ENCODE data around the gene PARVB. TPM values are rescaled to one million over a fixed set of nuclear protein-coding genes. Genes with fewer than 3 reads are reported as not detected.

Gene PARVB
- total and polyA plus RNA-seq, 10 of the 15 experiments (the other 5 are each of a cell fraction or from before 2014, with no cell fraction given), result 5.2 to 264 (median 76.0) TPM

- Histone ChIP-seq H3K79me2 (ENCODE audit: control insufficient read depth, insufficient read depth, low read length) (no peaks in the 10 kb centered on the region), H4K20me1 (ENCODE audit: control insufficient read depth, insufficient read depth) (no peaks in the 10 kb centered on the region), H3K9ac (ENCODE audit: control insufficient read depth, insufficient read depth, low read length) (no peak overlapping the region), H3K27ac (ENCODE audit: control insufficient read depth, insufficient read depth) (no peak overlapping the region), H3K4me2 (ENCODE audit: control insufficient read depth, insufficient read depth) (no peak overlapping the region), H3K4me1 (ENCODE audit: control insufficient read depth, insufficient read depth, low read length) (peaks cover 12% of the 10 kb centered on the region), H2AFZ (ENCODE audit: control insufficient read depth, low read depth, low read length) (no peak overlapping the region), H3K27me3 (replicated peaks in 1 of 2; ENCODE audit: control insufficient read depth in 2 of 2, insufficient read depth in 2 of 2, low read length in 1 of 2) (no peaks in the 10 kb centered on the region), H3K4me3 (no peak overlapping the region), H3K36me3 (ENCODE audit: control insufficient read depth in 2 of 2, insufficient read depth in 2 of 2, low read length in 1 of 2) (no peaks in the 10 kb centered on the region), H3K9me3 (replicated peaks; ENCODE audit: control insufficient read depth, insufficient read depth, low read length) (no peaks in the 10 kb centered on the region; the same call in 2 of the 3 replicates)
- CTCF ChIA-PET, result no interaction called here
- no peak for TF ChIP-seq NR2C2 (IDR thresholded peaks at IDR 0.05; ENCODE audit: borderline replicate concordance, control insufficient read depth, insufficient read length, low read depth)
- no peak for TF ChIP-seq SMAD5 (IDR thresholded peaks at IDR 0.05; ENCODE audit: low read depth)
- no peak for TF ChIP-seq YY1 (IDR thresholded peaks at IDR 0.05; ENCODE audit: low read depth, low read length)
- TF ChIP-seq HDAC2 (IDR thresholded peaks at IDR 0.05), result no peak
- intact Hi-C loops (cut with micrococcal nuclease; ENCODE audit: unreplicated experiment) (no loop called here), in situ Hi-C loops (cut with MboI) (no loop called here)
- 83% methylated on average over 10 of the region's 16 CpGs for WGBS (ENCODE audit: insufficient coverage, insufficient replicate concordance, low lambda C conversion rate, missing lambda C conversion rate)
- DNase-seq (ENCODE audit: low read depth, low spot score), result no peak
- no peak for FAIRE-seq
- BruUV-seq (replicated peaks), result no TSS peak
- SMC1A ChIA-PET (ENCODE audit: uncharacterized antibody, unreplicated experiment), result no interaction called here
- ATAC-seq, result no peak
- RAD21 ChIA-PET (ENCODE audit: unreplicated experiment), result no interaction called here
- POLR2A ChIA-PET, result interaction anchor here (1.0 to 1.3 kb wide), 2 partner anchors 12 to 32 kb away, joined by 3 to 4 read pairs; no protein-coding TSS in a partner anchor
Observed at GRCh38 chr22:44207173-44207980, 183.3 kb downstream of the PARVB start.

- RAD21 ChIA-PET (ENCODE audit: unreplicated experiment), result no interaction called here
- Histone ChIP-seq H3K79me2 (ENCODE audit: control insufficient read depth, insufficient read depth, low read length) (no peaks in the 10 kb centered on the region), H3K36me3 (ENCODE audit: control insufficient read depth in 2 of 2, insufficient read depth in 2 of 2, low read length in 1 of 2) (no peaks in the 10 kb centered on the region), H3K4me3 (no peak overlapping the region), H3K9ac (ENCODE audit: control insufficient read depth, insufficient read depth, low read length) (no peak overlapping the region), H3K27me3 (replicated peaks in 1 of 2; ENCODE audit: control insufficient read depth in 2 of 2, insufficient read depth in 2 of 2, low read length in 1 of 2) (no peaks in the 10 kb centered on the region), H3K4me1 (ENCODE audit: control insufficient read depth, insufficient read depth, low read length) (peaks cover 12% of the 10 kb centered on the region), H3K4me2 (ENCODE audit: control insufficient read depth, insufficient read depth) (no peak overlapping the region), H2AFZ (ENCODE audit: control insufficient read depth, low read depth, low read length) (no peak overlapping the region), H3K9me3 (replicated peaks; ENCODE audit: control insufficient read depth, insufficient read depth, low read length) (no peaks in the 10 kb centered on the region; the same call in 2 of the 3 replicates), H3K27ac (ENCODE audit: control insufficient read depth, insufficient read depth) (no peak overlapping the region), H4K20me1 (ENCODE audit: control insufficient read depth, insufficient read depth) (no peaks in the 10 kb centered on the region)
- in situ Hi-C loops (cut with MboI), result no loop called here
- CTCF ChIA-PET, result no interaction called here
- intact Hi-C loops (cut with micrococcal nuclease; ENCODE audit: unreplicated experiment), result no loop called here
- ATAC-seq (no peak), DNase-seq (ENCODE audit: low read depth, low spot score) (no peak), FAIRE-seq (no peak)
- WGBS (ENCODE audit: insufficient coverage, insufficient replicate concordance, low lambda C conversion rate, missing lambda C conversion rate), result 59% methylated on average over 4 of the region's 4 CpGs
- SMC1A ChIA-PET (ENCODE audit: uncharacterized antibody, unreplicated experiment), result no interaction called here
- BruUV-seq (replicated peaks), result no TSS peak
- POLR2A ChIA-PET, result interaction anchor here (1.3 kb wide), 1 partner anchor 12 kb away, joined by 3 read pairs; no protein-coding TSS in a partner anchor
- no peak for TF ChIP-seq ATF3 (IDR thresholded peaks at IDR 0.05; ENCODE audit: borderline replicate concordance, extremely low read depth, low read depth, low read length)
- no peak for TF ChIP-seq DPF2 (IDR thresholded peaks at IDR 0.05)
- TF ChIP-seq MYC (IDR thresholded peaks at IDR 0.05; ENCODE audit: insufficient read depth, insufficient read length, insufficient replicate concordance, low read length, severe bottlenecking), result no peak
- no peak for TF ChIP-seq USF1 (IDR thresholded peaks at IDR 0.05; ENCODE audit: borderline replicate concordance, extremely low read length, insufficient read depth, low read depth, low read length)
- TF ChIP-seq NR2F1 (conservative IDR thresholded peaks at IDR 0.05), result no peak
- no peak for TF ChIP-seq POLR2A (IDR thresholded peaks at IDR 0.05; ENCODE audit: low read depth, low read length)
- no peak for TF ChIP-seq BMI1 (IDR thresholded peaks at IDR 0.05; ENCODE audit: borderline replicate concordance)
- no peak for TF ChIP-seq SIX5 (IDR thresholded peaks at IDR 0.05; ENCODE audit: low read depth, low read length, severe bottlenecking)
- TF ChIP-seq IKZF1 (conservative IDR thresholded peaks at IDR 0.05), result no peak
- TF ChIP-seq CREB1 (IDR thresholded peaks at IDR 0.05; ENCODE audit: low read depth), result no peak
- TF ChIP-seq CEBPB (IDR thresholded peaks at IDR 0.05; ENCODE audit: borderline replicate concordance in 1 of 2, low read depth in 2 of 2, low read length in 2 of 2), result no peak
- TF ChIP-seq ATF2 (IDR thresholded peaks at IDR 0.05; ENCODE audit: low read length), result no peak
- TF ChIP-seq HDGF (IDR thresholded peaks at IDR 0.05), result no peak
Observed at GRCh38 chr22:44207981-44208317, 183.8 kb downstream of the PARVB start.

All from GM12878 (cell line).